ENCODE data around the gene PTPRH.

DNA sequence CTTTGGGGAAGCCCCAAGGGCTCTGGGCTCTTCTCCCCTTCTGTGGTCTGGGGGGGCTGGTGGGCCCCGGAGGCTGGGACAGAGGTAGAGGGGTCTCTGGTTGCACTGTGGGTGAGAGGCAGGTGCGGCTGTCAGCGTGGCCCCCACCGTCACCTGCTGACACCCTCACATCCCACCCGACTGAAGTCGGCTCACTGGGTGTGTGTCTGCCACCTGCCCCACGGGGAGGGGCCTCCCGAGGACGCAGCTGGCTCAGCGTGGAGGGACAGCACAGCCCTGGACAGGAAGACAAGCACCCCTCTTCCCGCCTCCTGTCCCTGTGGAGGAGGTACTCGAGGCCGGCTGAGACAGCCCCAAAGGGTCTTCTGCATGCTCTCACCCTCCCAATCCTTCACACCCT lies 21.5 kb upstream of the PTPRH start:
- TF ChIP-seq EZH2 (IDR thresholded peaks at IDR 0.05; ENCODE audit: borderline replicate concordance, insufficient read depth, low read depth, low read length, poor library complexity, severe bottlenecking) (no peak), CTCF (IDR thresholded peaks at IDR 0.05) (no peak)

Measured in B cell (primary cell).